OCI-LY1 (cell line): Measurements from ENCODE around the gene PROSER1.

Source experiments
- EZH2 ChIP-seq: fragments of 200-600 bp; sonication (generic), shearing (Covaris generic); IDR thresholded peaks from 2 replicates; pipeline ENCODE4 v1.8.0; 2017; ENCODE audit warnings: borderline replicate concordance, mixed run types, mild to moderate bottlenecking, antibody characterized with exemption, low read length, moderate library complexity, mixed read lengths
- TF ChIP-seq, protein P1 (sequence below): fragments of 200-600 bp; sonication (generic), shearing (Covaris generic); IDR thresholded peaks from 2 replicates; pipeline ENCODE4 v1.5.1; 2017; ENCODE audit warnings: mild to moderate bottlenecking, antibody characterized with exemption, low read length, moderate library complexity, mixed read lengths

DNA sequence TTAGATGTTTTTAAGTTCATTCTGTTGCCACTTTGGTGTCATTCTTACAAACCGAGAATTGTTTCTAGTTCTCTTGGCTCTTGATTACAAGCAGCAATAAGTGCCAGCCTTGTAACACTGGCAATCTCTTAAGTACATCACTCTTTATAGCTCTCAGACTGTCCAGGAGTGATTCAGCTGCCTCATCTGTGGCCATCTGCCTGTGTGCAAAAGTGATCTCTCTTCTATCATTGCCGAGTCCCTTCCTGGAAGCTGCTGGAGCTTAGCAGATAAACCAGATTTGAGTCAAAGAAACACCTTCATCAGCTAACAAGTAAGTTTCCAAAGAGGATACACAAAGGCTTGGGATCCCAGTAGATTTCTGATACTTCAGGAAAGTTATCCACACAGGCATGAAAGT lies 70.4 kb downstream of the PROSER1 start:
- TF ChIP-seq, protein P1, sequence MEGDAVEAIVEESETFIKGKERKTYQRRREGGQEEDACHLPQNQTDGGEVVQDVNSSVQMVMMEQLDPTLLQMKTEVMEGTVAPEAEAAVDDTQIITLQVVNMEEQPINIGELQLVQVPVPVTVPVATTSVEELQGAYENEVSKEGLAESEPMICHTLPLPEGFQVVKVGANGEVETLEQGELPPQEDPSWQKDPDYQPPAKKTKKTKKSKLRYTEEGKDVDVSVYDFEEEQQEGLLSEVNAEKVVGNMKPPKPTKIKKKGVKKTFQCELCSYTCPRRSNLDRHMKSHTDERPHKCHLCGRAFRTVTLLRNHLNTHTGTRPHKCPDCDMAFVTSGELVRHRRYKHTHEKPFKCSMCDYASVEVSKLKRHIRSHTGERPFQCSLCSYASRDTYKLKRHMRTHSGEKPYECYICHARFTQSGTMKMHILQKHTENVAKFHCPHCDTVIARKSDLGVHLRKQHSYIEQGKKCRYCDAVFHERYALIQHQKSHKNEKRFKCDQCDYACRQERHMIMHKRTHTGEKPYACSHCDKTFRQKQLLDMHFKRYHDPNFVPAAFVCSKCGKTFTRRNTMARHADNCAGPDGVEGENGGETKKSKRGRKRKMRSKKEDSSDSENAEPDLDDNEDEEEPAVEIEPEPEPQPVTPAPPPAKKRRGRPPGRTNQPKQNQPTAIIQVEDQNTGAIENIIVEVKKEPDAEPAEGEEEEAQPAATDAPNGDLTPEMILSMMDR, result no peak
- no peak for TF ChIP-seq EZH2
